Lower lobe of right lung (tissue), 2 donors: ENCODE results near the gene ECHDC3. TPM values are rescaled to one million over a fixed set of nuclear protein-coding genes. Genes with fewer than 3 reads are reported as not detected.
A peak's percentile ranks its signal among the peaks of the same experiment; 100 is the strongest.

Experiments
- ATAC-seq, 2 donors: fragments of 200-7000 bp; cut with Tn5 transposase; one replicate each; pipeline ENCODE4 v1.9.1; 2020 to 2022; ENCODE audit warnings: mild to moderate bottlenecking in 2 of 2, moderate library complexity in 2 of 2
- DNase-seq: peaks from one replicate; pipeline ENCODE4 v3.0.0-alpha.2; 2020
- H3K27ac ChIP-seq: fragments of 200-600 bp; one replicate; pipeline ENCODE4 v1.8.0; 2022
- H3K27me3 ChIP-seq: fragments of 200-600 bp; one replicate; pipeline ENCODE4 v1.8.0; 2022; ENCODE audit warnings: low read depth
- H3K36me3 ChIP-seq: fragments of 200-600 bp; one replicate; pipeline ENCODE4 v1.8.0; 2022; ENCODE audit warnings: mild to moderate bottlenecking
- H3K4me1 ChIP-seq: fragments of 200-600 bp; one replicate; pipeline ENCODE4 v1.8.0; 2022
- H3K4me3 ChIP-seq: fragments of 200-600 bp; one replicate; pipeline ENCODE4 v1.8.0; 2022; ENCODE audit warnings: mild to moderate bottlenecking
- H3K9me3 ChIP-seq: fragments of 200-600 bp; one replicate; pipeline ENCODE4 v1.8.0; 2022
- intact Hi-C: fragments of 100-400 bp; cut with DNase I; formaldehyde crosslinking; loops from one replicate; pipeline ENCODE4 v1.11.0; 2022
- total RNA-seq: library from RNA; stranded (reverse); fragmentation: NEBNext Ultra II Directional; extraction: Animal tissue kit (Norgen Biotek cat#: 25700); gene quantifications from one replicate; pipeline ENCODE4 v1.2.1, GENCODE V29; 2021
- TF ChIP-seq, protein P1 (sequence below): fragments of 200-600 bp; IDR thresholded peaks from one replicate; pipeline ENCODE4 v1.8.0; 2022; ENCODE audit warnings: antibody characterized with exemption, mild to moderate bottlenecking
- donor health status: DM: no; HTN: yes; CAD: no; lungs with severe emphysema.

The ECHDC3 gene
- total RNA-seq, 1 donor from 2014 or later, result 29.5 TPM

DNA sequence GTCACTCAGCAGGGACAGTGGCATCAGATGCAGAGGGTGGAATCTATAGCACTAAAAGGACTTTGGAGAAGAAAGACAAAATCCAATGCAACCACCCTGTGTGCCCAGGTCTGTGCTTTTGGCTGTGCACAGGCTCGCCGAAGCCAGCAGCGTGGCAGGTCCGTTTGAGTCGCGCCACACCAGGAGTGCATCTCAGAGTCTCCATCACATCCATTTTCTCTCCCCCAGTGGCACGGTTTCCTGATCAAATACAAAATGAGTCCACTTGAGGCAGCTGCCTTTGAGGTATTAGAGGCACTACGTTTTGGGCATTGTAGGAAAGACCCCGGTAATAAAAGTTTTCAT, 57.5 kb downstream of the ECHDC3 start:
- ATAC-seq (no peak), DNase-seq (no peak)
- TF ChIP-seq, protein P1, sequence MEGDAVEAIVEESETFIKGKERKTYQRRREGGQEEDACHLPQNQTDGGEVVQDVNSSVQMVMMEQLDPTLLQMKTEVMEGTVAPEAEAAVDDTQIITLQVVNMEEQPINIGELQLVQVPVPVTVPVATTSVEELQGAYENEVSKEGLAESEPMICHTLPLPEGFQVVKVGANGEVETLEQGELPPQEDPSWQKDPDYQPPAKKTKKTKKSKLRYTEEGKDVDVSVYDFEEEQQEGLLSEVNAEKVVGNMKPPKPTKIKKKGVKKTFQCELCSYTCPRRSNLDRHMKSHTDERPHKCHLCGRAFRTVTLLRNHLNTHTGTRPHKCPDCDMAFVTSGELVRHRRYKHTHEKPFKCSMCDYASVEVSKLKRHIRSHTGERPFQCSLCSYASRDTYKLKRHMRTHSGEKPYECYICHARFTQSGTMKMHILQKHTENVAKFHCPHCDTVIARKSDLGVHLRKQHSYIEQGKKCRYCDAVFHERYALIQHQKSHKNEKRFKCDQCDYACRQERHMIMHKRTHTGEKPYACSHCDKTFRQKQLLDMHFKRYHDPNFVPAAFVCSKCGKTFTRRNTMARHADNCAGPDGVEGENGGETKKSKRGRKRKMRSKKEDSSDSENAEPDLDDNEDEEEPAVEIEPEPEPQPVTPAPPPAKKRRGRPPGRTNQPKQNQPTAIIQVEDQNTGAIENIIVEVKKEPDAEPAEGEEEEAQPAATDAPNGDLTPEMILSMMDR, result no peak
- no peaks in the 10 kb centered on the region for H3K36me3 ChIP-seq
- no peaks in the 10 kb centered on the region for H3K4me1 ChIP-seq
- H3K4me3 ChIP-seq, result no peak overlapping the region
- H3K9me3 ChIP-seq, result no peaks in the 10 kb centered on the region
- no peak overlapping the region for H3K27ac ChIP-seq
- intact Hi-C loops, result no loop called here
- H3K27me3 ChIP-seq, result no peaks in the 10 kb centered on the region

- no peaks in the 10 kb centered on the region for H3K36me3 ChIP-seq
- no peaks in the 10 kb centered on the region for H3K9me3 ChIP-seq
- ATAC-seq (no peak), DNase-seq (no peak)
- no peak overlapping the region for H3K27ac ChIP-seq
- TF ChIP-seq, protein P1, result no peak
- H3K27me3 ChIP-seq, result no peaks in the 10 kb centered on the region
- no peaks in the 10 kb centered on the region for H3K4me1 ChIP-seq
- no peak overlapping the region for H3K4me3 ChIP-seq
- intact Hi-C loops, result no loop called here
Measured at GRCh38 chr10:11804336-11804735, 62.2 kb downstream of the ECHDC3 start.

DNA sequence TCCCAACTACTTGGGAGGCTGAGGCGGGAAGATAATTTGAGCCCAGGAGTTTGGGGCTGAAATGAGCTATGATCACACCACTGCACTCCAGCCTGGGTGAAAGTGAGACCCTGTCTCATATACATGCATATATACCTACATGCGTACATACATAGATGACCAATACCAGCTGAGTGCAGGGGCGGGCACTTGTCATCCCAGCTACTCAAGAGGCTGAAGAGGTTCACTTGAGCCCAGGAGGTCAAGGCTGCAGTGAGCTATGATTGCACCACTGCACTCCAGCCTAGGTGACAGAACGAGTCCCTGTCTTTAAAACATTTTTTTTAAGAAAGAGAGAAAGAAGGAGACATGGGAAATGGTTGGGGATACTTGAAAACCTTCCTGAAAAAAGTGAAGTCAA, 63.6 kb downstream of the ECHDC3 start:
- intact Hi-C loops, result no loop called here
- TF ChIP-seq, protein P1, result no peak
- ATAC-seq, result peak; percentile 63 to 75

DNA sequence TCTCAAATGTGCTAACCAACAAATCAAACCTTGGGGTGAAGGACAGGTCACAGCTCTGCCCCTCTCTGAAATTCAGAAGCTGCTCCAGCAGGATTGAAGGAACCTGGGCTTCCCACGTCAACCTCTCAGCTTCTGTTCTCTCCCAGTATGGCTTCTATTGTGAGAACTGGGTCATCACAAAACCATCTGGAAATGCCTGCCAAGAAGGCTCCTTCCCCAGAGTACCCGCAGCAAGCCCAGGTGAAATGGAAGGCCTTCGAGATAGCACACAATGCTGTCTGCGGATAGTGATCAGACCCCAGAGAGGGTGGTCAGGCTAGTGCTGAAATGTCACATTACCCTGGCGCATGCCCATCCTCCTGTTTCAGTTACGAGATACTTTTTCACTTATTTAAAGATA, 64.5 kb downstream of the ECHDC3 start:
- intact Hi-C loops, result no loop called here
- Histone ChIP-seq H3K36me3 (no peaks in the 10 kb centered on the region), H3K4me1 (no peaks in the 10 kb centered on the region), H3K9me3 (no peaks in the 10 kb centered on the region), H3K27me3 (no peaks in the 10 kb centered on the region), H3K4me3 (no peak overlapping the region), H3K27ac (no peak overlapping the region)
- TF ChIP-seq, protein P1, result no peak
- ATAC-seq (no peak), DNase-seq (no peak)

More for the DNA sequence above, 63.6 kb downstream of the ECHDC3 start:
- H3K9me3 ChIP-seq, result no peaks in the 10 kb centered on the region
- H3K27ac ChIP-seq, result no peak overlapping the region
- no peaks in the 10 kb centered on the region for H3K4me1 ChIP-seq
- H3K4me3 ChIP-seq, result no peak overlapping the region
- no peaks in the 10 kb centered on the region for H3K27me3 ChIP-seq
- DNase-seq, result peak; percentile 57
- no peaks in the 10 kb centered on the region for H3K36me3 ChIP-seq

GRCh38 chr10:11808808-11809207, 66.6 kb downstream of the ECHDC3 start:
- TF ChIP-seq, protein P1, result no peak
- ATAC-seq (no peak), DNase-seq (no peak)

DNA sequence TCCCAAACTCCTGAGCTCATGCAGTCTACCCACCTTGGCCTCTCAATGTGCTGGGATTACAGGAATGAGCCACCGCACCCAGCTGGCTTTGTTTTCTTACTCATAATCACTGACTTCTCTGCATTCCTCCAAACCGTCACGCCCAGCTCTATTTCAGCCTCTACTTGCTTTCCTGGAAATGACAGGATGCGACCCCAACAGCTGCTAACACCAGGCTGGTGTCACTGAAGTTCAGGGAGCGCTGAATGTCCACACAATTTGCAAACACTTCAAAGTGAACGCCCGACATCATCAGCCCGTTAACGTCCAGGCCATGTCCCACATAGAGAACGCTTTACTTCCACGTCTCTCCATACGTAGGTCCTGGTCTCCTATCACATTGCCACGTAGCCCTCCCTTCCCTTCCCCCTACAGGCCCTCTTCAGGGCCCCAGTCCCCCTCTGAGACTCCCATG, 68.2 kb downstream of the ECHDC3 start:
- H3K4me3 ChIP-seq, result no peak overlapping the region
- H3K4me1 ChIP-seq, result peaks cover 3% of the 10 kb centered on the region
- no peak overlapping the region for H3K27ac ChIP-seq
- no peaks in the 10 kb centered on the region for H3K36me3 ChIP-seq
- DNase-seq (peak; percentile 26), ATAC-seq (peak; percentile 50 to 68)
- intact Hi-C loops, result no loop called here
- no peaks in the 10 kb centered on the region for H3K9me3 ChIP-seq
- no peaks in the 10 kb centered on the region for H3K27me3 ChIP-seq
- TF ChIP-seq, protein P1, result no peak

More at GRCh38 chr10:11808808-11809207, 66.6 kb downstream of the ECHDC3 start:
- H3K4me1 ChIP-seq, result no peaks in the 10 kb centered on the region
- no peak overlapping the region for H3K27ac ChIP-seq
- intact Hi-C loops, result no loop called here
- H3K4me3 ChIP-seq, result no peak overlapping the region
- no peaks in the 10 kb centered on the region for H3K9me3 ChIP-seq
- no peaks in the 10 kb centered on the region for H3K36me3 ChIP-seq
- H3K27me3 ChIP-seq, result no peaks in the 10 kb centered on the region
